IPS DF 4.7 (cell line): ENCODE results near the gene METTL21C.

ENCODE experiments used
- DNase-seq: peaks from one replicate; pipeline ENCODE4 v3.0.0-alpha.2; 2013; ENCODE audit warnings: low spot score; ENCODE audit errors: extremely low read depth

The METTL21C gene

DNA sequence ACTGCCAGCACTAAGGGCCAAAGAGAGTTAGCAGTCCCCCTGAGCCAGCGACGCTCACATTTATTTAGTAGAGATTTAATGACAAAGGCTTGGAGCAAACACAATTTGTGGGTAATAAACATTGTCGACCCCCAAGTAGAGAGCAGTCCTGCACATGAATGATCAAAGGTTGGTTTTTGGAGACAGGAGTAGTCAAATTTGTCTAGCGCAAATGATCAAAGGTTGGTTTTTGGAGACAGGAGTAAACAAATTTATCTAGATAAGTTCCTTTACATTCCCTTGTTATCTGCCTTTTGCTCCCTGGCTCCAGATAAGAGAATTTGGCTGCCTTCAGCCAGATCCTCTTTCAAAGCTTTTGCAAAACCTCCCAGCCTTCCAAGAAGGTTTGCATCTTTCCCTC is 26.9 kb downstream of the METTL21C start:
- no peak for DNase-seq

DNA sequence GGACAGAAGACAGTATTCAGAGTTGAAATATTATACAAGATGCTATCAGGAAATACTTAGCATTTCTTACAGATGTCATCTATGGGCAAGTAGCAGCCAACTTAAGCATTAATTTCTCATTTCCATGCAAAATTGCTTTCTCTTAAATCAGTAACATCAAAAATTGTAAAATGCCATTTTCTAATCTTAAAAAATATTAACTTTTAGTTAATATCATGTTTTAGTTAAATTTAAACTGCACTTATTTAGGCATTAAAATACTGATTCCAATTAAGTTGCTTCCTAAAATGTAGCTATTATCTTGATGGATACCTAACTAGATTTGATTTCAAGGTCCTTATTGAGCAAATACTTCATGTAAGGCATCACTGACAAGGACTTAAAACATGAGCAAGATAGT is 27.8 kb downstream of the METTL21C start:
- no peak for DNase-seq

DNA sequence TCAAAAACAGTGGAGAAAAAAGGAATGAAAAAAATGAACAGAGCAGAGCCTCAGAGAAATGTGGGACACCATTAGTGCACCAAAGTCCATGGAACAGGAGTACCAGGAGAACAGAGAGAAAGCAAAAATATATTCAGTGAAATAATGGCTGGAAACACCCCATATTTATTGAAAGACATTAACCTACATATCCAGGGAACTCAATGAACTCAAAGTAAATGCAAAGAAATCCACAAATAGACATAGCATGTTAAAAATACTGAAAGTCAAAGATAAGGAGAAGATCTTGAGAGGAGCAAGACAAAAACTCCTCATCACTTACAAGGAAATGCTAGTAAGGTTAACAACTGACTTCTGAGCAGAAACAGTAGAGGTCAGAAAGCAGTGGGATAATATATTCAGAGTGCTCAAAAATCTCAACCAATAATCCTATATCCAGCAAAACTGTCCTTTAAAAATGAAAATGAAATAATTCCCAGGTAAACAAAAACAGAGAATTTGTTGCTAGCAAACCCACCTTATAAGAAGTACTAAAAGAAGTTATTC is 35.6 kb downstream of the METTL21C start:
- DNase-seq: no peak

DNA sequence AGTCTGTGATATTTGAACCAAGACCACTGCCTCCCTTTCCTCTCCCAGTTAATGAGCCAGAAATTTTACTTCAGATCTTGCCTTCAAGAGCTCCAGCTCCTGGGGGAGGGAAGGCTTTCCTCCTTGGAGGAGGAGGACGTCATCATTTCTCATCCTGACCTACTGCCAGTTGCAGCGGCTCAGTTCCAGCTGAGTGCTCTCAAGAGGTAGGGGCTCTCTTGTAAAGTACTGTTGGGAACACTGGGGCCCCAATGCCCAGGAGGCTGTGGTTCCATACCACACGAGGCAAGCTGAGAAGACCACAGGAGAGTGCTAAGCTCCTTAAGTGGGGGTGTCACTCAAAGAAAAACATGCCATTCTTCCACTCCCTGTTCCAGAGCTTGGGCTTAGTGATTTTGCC is 36.2 kb downstream of the METTL21C start:
- DNase-seq: no peak

DNA sequence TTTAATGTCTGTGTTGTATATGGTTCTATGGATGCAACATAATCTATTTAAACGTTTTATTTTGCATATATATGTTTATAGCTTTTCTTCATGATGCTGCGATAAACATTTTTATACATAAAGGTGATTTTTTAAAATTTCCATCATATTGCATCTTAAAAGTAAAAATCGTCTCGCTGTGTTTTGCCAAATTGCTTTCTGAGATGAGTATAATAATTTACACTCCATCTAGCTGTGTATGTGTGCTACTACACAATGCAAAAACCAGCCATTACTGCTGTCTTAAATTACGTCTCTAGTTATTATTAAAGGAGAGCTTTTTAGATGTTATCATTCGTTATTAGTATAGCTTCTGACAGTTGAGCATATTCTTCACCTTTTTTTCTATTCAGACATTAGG is 37.2 kb downstream of the METTL21C start:
- no peak for DNase-seq

DNA sequence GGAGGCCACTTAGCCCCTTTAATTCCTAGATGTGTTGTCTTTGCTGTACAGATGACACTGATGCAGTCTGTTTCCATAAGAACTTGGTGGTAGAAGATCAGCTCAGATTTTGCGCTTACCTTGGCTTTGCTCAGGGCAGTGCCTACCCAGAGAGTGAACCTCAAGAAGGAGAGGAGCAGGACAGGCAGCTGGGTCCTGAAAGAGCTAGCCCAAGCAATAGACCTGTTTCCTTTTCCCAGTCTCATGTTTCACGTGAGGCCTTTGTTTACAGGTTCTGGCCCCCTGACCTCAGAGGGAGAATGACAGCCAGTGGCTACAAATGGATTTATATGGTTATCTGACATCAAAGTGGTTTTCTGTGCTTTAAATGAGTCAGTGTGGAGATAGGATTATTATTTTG is 40.1 kb downstream of the METTL21C start:
- DNase-seq: no peak

DNA sequence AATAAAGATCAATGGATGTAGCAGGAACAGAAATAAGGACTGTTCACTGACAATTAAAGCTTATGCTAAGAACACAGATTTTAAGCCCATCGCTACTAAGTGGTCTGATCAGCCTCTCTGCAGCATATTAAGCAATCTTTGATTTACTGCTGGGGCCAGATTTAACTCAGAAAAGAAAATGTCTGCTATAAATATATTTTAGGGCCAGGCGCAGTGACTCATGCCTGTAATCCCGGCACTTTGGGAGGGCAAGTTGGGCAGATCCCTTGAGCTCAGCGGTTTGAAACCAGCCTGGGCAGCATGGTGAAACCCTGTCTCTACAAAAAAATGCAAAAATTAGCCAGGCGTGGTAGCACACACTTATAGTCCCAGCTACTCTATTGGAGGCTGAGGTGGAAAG is 43.0 kb downstream of the METTL21C start:
- DNase-seq: no peak

DNA sequence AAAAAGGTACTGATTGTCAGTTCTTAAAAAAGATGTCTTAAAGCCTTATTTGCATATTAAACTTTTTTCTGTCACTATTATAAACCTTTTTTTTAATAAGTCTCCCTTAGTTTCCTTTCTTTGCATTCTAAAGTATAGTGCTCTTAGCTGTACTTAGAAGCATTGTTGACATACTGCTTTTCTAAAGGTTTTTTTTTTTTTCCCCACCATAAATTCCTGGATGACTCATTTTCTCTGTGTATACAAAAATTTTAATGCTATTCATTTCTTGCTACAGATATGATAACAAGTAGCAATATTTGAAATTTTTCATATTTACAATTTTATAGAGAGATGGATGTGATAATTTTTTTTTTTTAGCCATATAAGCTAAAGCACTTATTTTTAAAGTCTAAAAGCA is 43.5 kb downstream of the METTL21C start:
- no peak for DNase-seq

DNA sequence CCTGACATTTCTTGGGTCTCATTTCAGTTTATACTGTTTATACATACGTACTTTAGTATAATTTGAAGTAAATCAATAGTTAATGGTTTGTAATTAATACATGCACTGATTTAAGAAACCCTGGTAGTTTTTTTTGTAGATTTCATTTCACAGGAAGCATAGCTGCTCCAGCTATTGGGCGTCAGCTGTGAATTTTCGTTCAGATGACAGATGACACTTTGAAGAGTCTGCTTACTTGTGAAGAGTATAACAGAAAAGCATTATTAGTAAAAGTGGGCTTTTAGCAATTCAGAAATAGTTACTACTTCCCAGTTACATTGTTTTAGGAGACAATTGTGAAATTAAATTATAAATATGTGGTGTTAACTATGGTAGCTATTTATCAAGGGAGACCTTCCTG is 44.4 kb downstream of the METTL21C start:
- no peak for DNase-seq

DNA sequence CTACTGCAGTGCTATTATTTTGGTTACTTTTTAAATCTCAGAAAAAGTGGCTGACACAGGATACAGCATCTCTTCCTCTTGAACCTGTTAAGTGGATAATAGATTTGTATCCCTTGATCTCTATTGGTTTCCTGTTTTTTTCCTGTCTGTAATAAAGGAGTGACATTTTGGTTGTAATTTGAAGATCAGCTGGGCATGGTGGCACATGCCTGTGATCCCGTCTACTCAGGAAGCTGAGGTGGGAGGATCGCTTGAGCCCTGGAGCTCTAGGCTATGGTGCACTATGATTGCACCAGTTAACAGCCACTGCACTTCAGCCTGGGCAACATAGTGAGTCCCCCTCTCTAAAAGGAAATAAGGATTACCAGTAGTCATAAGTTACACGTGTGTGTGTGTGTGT is 46.8 kb downstream of the METTL21C start:
- no peak for DNase-seq

DNA sequence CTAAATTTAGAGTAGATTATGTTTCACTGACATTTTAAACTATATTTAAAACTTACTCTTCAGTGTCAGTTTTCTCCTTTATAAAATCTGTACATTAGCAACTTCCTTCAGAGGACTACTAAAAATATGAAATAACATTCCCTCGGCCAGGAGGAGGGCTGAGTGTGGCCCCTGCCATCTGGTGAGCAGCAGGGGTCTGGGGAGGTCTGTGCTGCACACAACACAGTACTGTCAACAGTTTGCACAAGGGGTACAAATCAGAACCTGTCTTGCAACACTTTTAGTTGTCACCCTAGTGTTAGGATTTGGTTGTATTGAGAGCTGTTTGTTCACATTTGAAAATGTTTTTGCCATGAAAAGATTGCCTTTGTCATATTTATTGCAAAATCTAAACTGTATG is 49.1 kb downstream of the METTL21C start:
- no peak for DNase-seq

DNA sequence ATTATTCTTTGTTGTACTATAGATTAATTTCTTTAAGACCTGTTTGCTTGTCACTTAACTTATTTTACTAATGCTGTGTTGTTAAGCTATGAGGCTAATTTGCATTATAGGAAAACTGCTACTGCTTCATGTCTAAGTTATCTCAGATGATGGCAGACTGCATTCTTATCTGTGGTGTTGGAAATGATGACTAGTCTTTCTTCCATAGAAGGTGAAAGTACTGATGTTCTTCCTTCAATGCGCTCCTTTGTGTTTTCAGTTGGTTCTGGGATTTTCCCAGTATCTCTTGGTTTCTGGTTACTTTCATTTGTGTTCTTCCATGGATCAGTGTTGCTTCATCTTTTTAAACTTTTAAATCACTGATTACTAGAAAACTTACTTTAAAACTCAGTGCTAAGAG is 51.2 kb downstream of the METTL21C start:
- DNase-seq: no peak

DNA sequence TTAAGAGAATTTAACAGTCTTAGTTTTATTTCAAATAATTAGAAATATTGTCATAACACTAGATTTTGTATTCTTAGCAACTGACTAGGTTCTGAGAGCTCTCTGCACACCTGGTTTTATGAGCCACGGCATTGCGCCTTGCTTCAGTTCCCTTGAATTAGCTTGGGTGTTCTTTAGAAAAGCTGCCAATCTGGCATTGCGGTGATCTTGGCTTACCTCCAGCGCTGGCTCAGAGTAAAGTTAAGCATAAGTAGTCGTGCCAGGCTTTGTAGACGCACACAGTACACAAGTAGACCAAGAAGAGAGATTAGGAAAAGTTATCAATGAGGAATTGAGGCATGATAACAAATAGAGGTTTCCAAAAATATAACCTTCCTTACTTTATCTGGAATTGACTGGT is 52.4 kb downstream of the METTL21C start:
- DNase-seq: no peak

DNA sequence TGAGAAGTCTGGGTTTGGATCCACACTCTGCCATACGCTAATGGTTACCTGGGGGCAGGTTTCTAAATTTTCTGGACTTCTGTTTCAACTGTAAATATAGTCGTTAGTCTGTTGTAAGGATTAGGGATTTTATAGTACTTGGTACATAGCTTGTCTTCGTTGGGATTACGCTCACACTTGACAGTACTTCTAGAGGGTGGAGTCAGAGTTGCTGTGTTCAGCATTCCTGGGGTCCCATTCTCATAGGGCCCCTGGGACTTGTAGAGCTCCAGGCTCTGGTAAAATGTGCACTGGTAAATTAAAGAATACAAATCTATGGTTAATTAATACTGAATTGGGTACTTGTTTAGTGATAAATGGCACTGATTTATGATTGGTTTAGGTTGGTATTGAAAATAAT is 52.8 kb downstream of the METTL21C start:
- no peak for DNase-seq

DNA sequence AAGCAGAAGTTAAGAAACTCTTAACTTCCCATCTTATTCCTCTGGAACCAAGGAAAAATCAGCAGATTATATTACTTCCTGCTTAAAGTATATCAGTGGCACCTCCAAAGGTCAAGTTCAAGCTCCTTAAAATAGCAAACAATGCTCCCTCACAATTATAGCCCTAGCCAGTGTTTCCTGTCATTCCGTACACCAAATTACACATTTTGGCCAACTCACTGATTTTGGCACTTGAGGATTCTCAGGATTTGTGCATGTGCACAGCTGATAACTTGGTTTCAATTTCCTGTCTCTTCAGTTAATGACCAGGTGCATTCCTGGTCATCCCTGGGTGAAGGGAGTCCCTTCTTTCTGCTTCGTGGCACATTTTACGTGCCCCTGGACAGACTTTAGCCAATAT is 56.1 kb downstream of the METTL21C start:
- DNase-seq: no peak
